Stimulated activated CD4-positive, alpha-beta T cell treated with anti-CD3 and anti-CD28 coated beads, TNF-alpha, amount 100 ng/mL, for 48 hours (primary cell): Measurements from ENCODE around the gene CFDP1.

Experiments
- DNase-seq, 3 donors: peaks; one replicate each; pipeline ENCODE4 v3.0.0-alpha.2; 2020; ENCODE audit warnings: low read depth in 3 of 3

Gene CFDP1

DNA sequence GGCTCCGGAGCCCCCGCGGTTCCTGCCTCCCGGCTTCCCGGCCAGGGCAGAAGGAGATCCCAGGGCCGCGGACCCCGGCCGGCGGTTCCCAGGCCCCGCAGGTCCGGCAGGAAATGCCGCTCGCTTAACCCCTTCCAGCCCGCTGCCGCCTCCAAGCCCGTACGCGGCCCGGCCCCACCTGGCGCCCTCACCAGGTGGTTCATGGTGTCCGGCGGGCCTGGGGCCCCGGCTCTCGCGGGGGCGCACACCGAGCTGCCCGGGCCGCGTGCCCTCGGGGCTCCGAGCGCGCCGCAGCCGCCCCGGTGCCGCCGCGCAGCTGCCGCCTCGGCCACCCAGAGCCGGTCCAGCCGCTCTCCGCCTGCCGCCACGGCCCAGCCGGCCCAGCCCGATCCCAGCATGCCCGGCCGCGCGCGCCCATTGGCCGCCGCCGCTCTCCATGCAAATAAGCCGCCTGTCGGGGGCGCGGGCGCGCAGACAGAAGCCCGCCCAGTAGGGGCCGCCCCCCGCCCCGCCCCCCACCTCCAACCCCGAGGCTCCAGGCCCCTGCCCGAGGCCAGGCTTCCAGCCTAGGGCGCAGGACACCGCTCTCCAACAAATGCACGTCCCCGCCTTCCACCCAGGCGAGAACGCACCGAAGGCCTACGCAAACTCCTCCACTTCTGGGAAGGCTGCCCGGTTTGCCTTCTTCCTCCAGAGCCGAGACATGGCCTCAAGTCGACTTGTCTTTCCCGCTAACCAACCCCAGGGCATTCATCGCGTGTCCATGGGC lies 181.8 kb downstream of the CFDP1 start, which contains the start of gene BCAR1:
Gene BCAR1 (minus strand): TSS at position 345 of the 769 bp plus-strand sequence. CDS start 142 bp downstream, at position 203.
- no peak for DNase-seq

DNA sequence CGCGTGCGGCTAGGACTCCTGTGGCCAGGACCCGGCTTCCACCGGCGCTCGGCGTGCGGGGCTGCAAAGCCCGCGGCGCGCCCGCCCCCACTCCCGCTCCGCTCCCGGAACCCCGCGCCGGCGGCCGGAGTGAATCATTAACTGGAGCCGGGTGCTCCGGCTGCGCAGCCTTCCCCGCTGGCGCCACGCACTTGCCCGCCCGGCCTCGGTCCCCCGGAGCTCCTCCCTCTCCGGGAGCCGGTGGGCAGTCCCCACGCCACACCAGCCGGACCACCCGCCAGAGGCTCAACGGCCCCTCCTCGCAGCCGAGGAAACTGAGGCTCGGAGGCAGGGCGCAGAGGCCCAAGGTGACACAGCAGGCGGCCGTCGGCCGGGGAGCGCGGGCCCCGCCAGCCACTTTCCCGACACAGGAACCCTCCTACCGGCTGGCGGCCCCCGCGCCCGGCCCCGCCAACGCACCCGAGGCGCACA lies 182.5 kb downstream of the CFDP1 start:
- no peak for DNase-seq

GRCh38 chr16:75250089-75250808 lies 183.1 kb downstream of the CFDP1 start:
- DNase-seq = no peak

GRCh38 chr16:75249441-75249840 lies 183.9 kb downstream of the CFDP1 start:
- DNase-seq = no peak

GRCh38 chr16:75248536-75249380 lies 184.5 kb downstream of the CFDP1 start:
- DNase-seq = no peak

- DNase-seq = no peak
These were observed 185.2 kb downstream of the CFDP1 start for GRCh38 chr16:75248142-75248535.

DNA sequence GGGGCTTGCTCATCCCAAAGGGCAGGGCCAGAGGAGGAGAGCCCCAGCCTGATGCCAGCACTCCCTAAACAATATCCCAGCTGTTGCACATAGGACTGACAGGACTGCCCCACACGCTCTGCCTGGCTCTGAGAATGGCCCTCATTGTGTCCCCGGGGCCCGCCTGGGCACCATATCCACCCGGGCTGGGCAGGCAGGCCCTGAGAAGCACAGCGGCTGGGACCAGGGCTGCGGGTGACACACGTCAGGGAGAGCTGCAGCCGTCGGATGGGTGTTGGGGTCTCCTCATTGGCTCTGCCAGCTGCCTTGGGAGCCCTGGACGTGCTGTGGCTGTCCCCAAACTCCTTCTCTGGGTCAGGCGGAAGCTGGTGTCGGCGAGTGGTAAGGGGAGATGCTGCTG lies 186.1 kb downstream of the CFDP1 start:
- no peak for DNase-seq

GRCh38 chr16:75246504-75247205 lies 186.6 kb downstream of the CFDP1 start:
- DNase-seq = no peak

DNA sequence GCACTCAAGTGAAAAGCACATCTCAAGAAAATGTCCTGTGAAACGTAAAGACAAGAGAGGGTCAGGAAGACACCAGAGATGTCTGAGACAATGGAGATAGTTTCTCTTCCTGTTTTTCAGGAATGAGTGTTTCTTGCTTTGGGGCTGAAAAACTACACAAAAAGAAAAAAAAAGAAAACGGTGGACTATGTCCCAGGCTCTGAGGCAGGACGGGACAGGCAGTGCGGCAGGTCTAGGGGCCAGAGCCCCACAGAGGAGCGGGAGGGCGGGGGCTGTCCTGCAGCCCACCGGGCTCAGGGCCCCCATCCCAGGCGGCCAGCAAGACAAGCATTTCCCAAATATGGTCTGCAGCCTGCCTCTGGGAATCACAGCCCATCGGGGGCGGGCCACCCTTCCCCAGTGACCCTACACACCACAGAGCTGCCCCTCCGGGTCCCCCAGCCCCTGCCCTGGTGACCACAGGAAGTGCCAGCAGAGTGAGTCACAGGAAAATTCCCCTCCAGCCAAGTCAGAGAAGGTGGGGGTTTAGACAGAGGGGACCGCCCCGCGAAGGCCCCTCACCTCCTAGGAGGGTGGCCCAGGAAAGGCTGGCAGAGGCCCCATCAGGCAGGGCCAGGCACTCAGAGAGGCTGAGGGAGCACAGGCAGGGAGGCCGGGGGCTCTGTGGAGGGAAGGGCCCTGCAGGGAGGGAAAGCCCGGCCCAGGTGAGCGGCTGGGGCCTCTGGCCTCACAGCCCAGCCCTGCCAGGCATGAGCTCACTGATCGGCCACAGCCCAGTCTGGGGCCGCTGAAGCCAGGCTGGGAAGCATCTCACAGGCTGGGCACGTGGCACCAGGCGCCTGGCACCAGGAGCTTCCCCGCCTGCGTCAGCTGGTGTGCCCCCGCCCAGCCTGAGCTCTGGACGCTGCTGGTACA lies 188.2 kb downstream of the CFDP1 start:
- DNase-seq = no peak

DNA sequence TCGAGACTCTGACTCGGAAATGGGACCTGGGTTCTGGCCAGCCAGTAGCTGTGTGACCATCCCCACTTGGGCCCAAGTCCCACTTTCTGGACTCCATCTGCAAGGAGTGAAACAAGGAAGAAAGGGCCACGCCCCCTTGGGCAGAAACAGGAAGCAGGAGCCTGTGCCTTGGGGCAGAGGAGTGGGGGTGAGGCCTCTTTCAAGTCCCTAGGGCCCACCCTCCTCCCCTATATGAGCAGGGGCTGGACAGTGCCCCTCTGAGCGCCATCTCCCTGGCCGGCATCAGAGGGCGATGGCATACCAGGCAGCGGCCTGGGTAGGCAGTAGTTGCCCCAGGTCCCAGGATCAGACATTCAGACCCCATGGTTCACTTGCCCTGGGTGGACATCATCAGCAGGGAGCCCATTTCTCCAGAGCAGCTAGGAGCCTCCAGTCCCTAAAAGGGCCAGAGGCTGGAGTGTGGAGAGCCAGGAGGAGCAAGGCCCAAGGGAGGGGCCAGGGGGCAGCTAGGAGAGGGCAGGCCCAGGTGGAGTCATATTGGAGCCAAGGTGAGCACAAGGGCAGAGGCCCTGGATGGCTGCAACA lies 189.0 kb downstream of the CFDP1 start:
- no peak for DNase-seq
